Adipose tissue (tissue), 3 donors: ENCODE data around the gene ATP8B1. TPM values are rescaled to one million over a fixed set of nuclear protein-coding genes. Genes with fewer than 3 reads are reported as not detected.

ENCODE experiments used
- H3K27ac ChIP-seq: one replicate; pipeline ENCODE4 v1.5.1; 2013; ENCODE audit warnings: low read depth, low read length
- WGBS, 3 donors: extraction: QIAGEN DNeasy Blood & Tissue Kit; methylation state at CpG; one replicate each; pipeline ENCODE4 v1.1.7; 2013; 5-methylcytosine and 5-hydroxymethylcytosine counted together
- polyA plus RNA-seq, 3 donors: library from polyadenylated mRNA; stranded (reverse); fragments of 200-250 nt; gene quantifications; one replicate each; pipeline ENCODE4 v1.2.3, GENCODE V29; 2013
- donor health status: healthy with polysubstance abuse.
- donor health status: Bipolar disorder and iron deficiency.
- donor health status: healthy.

Gene ATP8B1
- polyA plus RNA-seq, 3 donors, result 3.1 to 18.2 (median 7.8) TPM

DNA sequence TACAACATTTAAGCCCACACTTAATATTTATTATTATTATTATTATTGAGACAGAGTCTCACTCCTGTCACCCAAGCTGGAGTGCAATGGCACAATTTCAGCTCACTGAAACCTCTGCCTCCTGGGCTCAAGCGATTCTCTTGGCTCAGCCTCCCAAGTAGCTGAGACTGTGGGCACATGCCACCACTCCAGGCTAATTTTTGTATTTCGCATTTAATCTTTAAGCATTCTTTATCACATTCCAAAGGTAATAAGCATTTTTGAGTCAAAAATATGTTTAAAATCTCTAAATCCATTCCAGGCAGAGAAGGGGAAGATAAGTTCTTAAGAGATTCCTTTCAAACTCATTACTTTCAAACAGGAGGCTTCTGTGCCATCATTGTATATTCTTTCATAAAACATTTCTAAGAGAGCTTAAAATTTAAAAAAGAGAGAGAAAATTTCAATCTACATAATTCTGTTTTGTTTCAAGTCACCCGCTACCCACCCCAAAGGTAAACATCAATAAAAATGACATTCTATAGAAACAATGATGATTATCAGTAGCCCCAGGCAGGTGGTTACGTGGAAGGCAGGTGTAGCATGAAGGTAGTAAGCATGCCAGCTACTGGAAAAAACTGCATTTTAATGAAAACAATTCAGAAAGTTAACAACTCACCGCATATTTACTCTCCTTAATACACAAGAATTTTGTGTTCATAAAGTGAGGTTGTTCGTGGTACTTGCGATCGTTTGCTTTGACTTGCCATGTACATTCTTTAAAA is 97.1 kb downstream of the ATP8B1 start:
- no peak overlapping the region for H3K27ac ChIP-seq
- WGBS, 3 donors, result 88 to 92% (median 91%) methylated on average over 8 of the region's 8 CpGs

DNA sequence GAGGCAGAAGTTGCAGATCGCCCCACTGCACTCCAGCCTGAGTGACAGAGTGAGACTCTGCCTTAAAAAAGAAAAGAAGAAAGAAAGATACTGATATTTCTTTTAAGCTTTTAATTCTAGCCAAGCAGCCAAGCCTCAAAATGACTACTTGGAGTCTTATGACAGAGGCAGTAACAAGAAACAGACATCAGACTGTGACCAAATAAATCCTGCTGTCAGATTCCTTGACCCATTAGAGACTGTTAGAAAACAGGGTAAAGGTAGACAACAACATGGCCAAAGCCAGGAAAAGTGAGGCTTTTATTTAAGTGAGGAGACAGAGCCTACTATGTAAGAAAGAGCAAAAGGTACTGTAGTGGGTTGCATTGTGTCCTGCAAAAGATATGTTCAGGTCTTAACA is 98.1 kb downstream of the ATP8B1 start:
- H3K27ac ChIP-seq, result no peak overlapping the region
- WGBS, 3 donors, result 97 to 100% (median 100%) methylated on average over 1 of the region's 1 CpG

- H3K27ac ChIP-seq, result no peak overlapping the region
- WGBS, 3 donors, result 50 to 74% (median 58%) methylated on average over 7 of the region's 7 CpGs
Measured at GRCh38 chr18:57698571-57699276, 104.4 kb downstream of the ATP8B1 start.

GRCh38 chr18:57697426-57697825 is 105.7 kb downstream of the ATP8B1 start:
- H3K27ac ChIP-seq, result no peak overlapping the region
- 54 to 85% (median 80%) methylated on average over 8 of the region's 8 CpGs for WGBS, 3 donors

- no peak overlapping the region for H3K27ac ChIP-seq
- 91 to 97% (median 96%) methylated on average over 8 of the region's 8 CpGs for WGBS, 3 donors
Measured at GRCh38 chr18:57696271-57696670, 106.8 kb downstream of the ATP8B1 start.

DNA sequence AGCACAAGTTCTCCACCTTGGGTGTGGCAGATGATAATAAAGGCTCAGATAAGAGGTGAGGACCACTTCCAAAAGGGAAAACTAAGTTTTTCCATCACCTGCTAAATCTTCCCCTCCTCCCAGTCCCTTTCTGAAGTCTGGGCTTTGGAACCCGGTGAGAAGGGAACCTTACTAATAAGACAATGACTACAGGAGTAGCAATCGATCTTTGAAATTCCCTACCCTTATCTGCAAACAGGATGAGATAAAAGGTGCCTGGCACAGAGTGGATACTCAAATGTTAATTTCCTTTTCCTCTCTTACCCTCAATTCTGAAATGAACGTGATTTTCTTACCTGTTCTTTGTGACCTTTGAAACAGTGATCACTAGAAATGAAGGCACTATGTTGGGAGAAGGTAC is 111.8 kb downstream of the ATP8B1 start:
- WGBS, 3 donors, result 35 to 79% (median 70%) methylated on average over 3 of the region's 3 CpGs
- H3K27ac ChIP-seq, result no peak overlapping the region

GRCh38 chr18:57687970-57688369 is 115.1 kb downstream of the ATP8B1 start:
- no peak overlapping the region for H3K27ac ChIP-seq
- 90 to 93% (median 91%) methylated on average over 8 of the region's 8 CpGs for WGBS, 3 donors

DNA sequence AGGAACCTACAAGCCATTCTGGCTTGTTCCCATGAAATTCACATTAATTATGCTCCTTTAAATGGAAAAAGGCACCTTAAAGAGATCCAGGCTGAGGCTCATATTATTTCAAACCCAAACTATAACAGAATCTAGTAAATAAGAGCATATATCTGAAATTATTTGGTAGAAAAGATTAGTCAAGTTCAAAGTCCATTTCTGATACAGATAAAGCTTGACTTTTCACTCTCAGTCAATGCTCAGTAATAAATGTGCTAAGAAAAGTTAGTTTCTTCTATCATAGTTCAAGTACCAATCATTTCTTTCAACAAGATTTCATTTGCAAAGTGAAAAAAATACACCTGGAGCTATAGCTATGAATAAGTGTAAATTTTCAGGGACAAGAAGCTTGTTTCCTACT is 119.6 kb downstream of the ATP8B1 start:
- no peak overlapping the region for H3K27ac ChIP-seq

GRCh38 chr18:57677262-57678211 is 125.6 kb downstream of the ATP8B1 start:
- WGBS, 3 donors, result 51 to 85% (median 83%) methylated on average over 10 of the region's 10 CpGs
- no peak overlapping the region for H3K27ac ChIP-seq

GRCh38 chr18:57674891-57675290 is 128.2 kb downstream of the ATP8B1 start:
- H3K27ac ChIP-seq, result no peak overlapping the region
- WGBS, 3 donors, result 70 to 84% (median 82%) methylated on average over 5 of the region's 5 CpGs

GRCh38 chr18:57670046-57670445 is 133.1 kb downstream of the ATP8B1 start:
- H3K27ac ChIP-seq, result no peak overlapping the region
- WGBS, 3 donors, result 76 to 87% (median 83%) methylated on average over 5 of the region's 5 CpGs

DNA sequence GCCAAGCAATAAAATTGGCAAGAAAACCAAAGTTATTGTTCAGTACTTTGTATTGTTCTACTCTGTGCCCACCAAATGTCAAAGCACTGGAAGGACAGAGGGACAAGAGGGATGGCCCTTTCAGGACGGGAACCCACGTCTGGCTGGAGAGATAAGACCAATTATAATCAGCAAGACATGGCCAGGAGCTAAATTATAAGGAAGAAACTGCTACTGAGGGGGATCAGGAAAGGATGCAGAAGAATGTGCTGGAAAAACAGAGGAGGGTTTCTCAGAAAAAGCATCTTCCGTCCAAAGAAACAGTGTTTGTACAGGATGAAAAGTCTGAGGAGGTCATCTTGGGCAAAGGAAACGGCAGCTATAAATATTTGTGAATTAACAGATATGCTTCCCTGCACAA is 135.1 kb downstream of the ATP8B1 start:
- no peak overlapping the region for H3K27ac ChIP-seq
- 73 to 78% (median 74%) methylated on average over 4 of the region's 4 CpGs for WGBS, 3 donors

DNA sequence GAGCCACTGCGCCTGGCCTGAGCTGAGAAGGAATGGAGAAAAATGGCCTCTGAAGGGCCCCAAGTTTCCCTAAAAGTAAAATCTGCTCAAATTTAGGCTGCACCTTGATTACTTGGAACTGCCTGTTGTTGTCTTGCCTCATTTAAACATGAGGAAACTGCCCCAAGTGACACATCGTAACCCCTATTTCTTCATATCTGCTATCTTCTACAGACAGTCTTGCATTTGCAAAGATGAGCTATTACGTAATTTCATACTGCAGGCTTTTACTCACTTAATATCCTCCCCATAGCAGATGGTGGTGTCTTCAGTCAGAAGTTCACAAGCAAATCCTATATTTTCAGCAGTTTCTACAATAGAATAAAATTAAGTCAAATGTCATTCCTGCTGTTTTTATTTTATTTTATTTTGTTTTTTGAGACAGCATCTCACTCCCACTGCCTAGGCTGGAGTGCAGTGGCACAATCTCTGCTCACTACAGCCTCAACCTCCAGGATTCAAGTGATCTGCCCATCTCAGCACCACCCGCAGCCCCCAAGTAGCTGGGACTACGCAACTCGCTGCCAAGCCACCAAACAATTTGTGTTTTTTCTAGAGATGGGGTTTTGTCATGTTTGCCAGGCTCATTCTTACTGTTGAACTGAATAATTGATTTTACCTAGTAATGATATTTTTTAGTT is 136.2 kb downstream of the ATP8B1 start:
- no peak overlapping the region for H3K27ac ChIP-seq
- 55 to 78% (median 64%) methylated on average over 6 of the region's 6 CpGs for WGBS, 3 donors

GRCh38 chr18:57664568-57665165 is 138.4 kb downstream of the ATP8B1 start:
- 44 to 77% (median 58%) methylated on average over 2 of the region's 2 CpGs for WGBS, 3 donors
- H3K27ac ChIP-seq, result no peak overlapping the region

- H3K27ac ChIP-seq, result no peak overlapping the region
- 91 to 98% (median 92%) methylated on average over 11 of the region's 11 CpGs for WGBS, 3 donors
Measured at GRCh38 chr18:57660961-57661360, 142.2 kb downstream of the ATP8B1 start.

GRCh38 chr18:57659460-57660102 is 143.5 kb downstream of the ATP8B1 start:
- H3K27ac ChIP-seq, result no peak overlapping the region
- 72 to 93% (median 91%) methylated on average over 11 of the region's 11 CpGs for WGBS, 3 donors

DNA sequence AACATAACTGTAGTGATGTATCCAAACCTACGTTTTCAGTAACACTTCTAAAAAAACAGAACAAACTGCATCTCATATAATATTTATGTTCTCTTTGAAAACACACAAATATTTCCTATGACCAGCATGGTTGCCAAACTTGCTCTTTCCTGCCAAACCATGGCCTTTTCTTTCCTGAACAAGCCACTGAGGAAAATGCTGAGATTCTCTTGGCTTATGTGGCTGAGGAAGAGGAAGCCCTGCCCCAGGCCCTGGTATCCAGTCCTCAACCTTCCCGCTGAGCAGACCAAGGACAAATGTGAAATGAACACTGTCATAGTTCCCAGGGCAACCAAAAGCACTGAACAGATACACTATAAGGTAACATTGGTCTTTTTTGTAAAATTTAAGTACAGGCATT is 145.6 kb downstream of the ATP8B1 start:
- H3K27ac ChIP-seq, result no peak overlapping the region
- 60 to 68% (median 67%) methylated on average over 2 of the region's 2 CpGs for WGBS, 3 donors

DNA sequence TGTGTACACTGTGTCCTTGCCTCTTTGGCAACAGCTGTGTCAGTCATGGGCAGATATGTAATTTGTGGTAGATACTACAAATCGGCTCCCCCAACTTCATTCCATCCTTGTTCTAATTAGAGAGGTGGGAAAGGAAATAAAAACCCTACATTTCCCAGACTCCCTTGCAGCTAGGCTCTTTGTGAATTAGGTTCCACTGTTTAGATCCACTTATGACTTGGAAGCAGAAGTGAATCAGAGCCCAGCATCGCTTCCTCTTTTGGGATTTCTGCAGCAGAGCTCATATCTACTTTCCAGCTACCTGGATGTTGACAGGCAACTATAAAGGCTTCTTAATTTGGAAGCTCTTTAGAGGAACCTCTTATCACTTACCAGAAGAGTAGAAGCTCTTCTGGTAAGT is 147.4 kb downstream of the ATP8B1 start:
- no peak overlapping the region for H3K27ac ChIP-seq
- WGBS, 3 donors, result 87 to 93% (median 89%) methylated on average over 2 of the region's 2 CpGs
